Measurements from ENCODE around the gene CHD5. TPM values are rescaled to one million over a fixed set of nuclear protein-coding genes. Genes with fewer than 3 reads are reported as not detected.

The CHD5 gene
- total RNA-seq, 1 donor from 2014 or later = 4.9 TPM

GRCh38 chr1:6117624-6118023 lies 62.5 kb downstream of the CHD5 start:
- no peaks in the 10 kb centered on the region for H3K4me1 Mint-ChIP-seq
- peaks cover 9% of the 10 kb centered on the region for H3K27me3 Mint-ChIP-seq (ENCODE audit: low read depth)
- peaks cover 21% of the 10 kb centered on the region for H3K9me3 Mint-ChIP-seq
- H3K36me3 Mint-ChIP-seq = peaks cover 1% of the 10 kb centered on the region
- H3K4me3 Mint-ChIP-seq = no peak overlapping the region
- H3K27ac Mint-ChIP-seq = no peak overlapping the region
- DNase-seq (ENCODE audit: low spot score in 2 of 2, unreplicated experiment in 2 of 2) = no peak
- TF ChIP-seq, protein P1, sequence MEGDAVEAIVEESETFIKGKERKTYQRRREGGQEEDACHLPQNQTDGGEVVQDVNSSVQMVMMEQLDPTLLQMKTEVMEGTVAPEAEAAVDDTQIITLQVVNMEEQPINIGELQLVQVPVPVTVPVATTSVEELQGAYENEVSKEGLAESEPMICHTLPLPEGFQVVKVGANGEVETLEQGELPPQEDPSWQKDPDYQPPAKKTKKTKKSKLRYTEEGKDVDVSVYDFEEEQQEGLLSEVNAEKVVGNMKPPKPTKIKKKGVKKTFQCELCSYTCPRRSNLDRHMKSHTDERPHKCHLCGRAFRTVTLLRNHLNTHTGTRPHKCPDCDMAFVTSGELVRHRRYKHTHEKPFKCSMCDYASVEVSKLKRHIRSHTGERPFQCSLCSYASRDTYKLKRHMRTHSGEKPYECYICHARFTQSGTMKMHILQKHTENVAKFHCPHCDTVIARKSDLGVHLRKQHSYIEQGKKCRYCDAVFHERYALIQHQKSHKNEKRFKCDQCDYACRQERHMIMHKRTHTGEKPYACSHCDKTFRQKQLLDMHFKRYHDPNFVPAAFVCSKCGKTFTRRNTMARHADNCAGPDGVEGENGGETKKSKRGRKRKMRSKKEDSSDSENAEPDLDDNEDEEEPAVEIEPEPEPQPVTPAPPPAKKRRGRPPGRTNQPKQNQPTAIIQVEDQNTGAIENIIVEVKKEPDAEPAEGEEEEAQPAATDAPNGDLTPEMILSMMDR (IDR thresholded peaks at IDR 0.05; ENCODE audit: unreplicated experiment) = no peak

- no peak overlapping the region for H3K4me3 Mint-ChIP-seq
- H3K27ac Mint-ChIP-seq = no peak overlapping the region
- peaks cover 13% of the 10 kb centered on the region for H3K27me3 Mint-ChIP-seq (ENCODE audit: low read depth)
These were observed 63.1 kb downstream of the CHD5 start for GRCh38 chr1:6117064-6117463.

DNA sequence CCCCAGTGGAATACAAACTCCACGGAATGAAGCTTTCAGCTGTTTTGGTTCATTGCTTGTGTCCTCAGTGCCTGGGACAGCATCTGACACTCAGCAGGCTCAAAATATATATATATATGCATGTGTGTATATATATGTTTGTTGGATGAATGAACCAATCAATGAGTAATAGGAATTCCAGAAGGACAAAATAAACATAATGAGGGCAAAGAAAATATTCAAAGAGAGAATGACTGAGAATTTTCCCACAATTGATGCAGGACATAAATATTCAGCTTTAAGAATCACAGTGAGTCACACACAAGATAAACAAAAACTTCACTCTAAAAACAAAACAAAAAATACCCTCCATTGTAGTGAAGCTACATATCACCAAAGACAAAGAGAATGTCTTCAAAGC lies 64.0 kb downstream of the CHD5 start:
- TF ChIP-seq, protein P1 (IDR thresholded peaks at IDR 0.05; ENCODE audit: unreplicated experiment) = no peak
- H3K9me3 Mint-ChIP-seq = peaks cover 21% of the 10 kb centered on the region
- H3K4me1 Mint-ChIP-seq = no peaks in the 10 kb centered on the region
- no peak for DNase-seq (ENCODE audit: low spot score in 2 of 2, unreplicated experiment in 2 of 2)
- H3K36me3 Mint-ChIP-seq = peaks cover 1% of the 10 kb centered on the region
- peaks cover 14% of the 10 kb centered on the region for H3K27me3 Mint-ChIP-seq (ENCODE audit: low read depth)
- no peak overlapping the region for H3K27ac Mint-ChIP-seq
- no peak overlapping the region for H3K4me3 Mint-ChIP-seq

More at GRCh38 chr1:6117064-6117463, 63.1 kb downstream of the CHD5 start:
- no peaks in the 10 kb centered on the region for H3K4me1 Mint-ChIP-seq
- no peak for DNase-seq (ENCODE audit: low spot score in 2 of 2, unreplicated experiment in 2 of 2)
- TF ChIP-seq, protein P1 (IDR thresholded peaks at IDR 0.05; ENCODE audit: unreplicated experiment) = no peak
- H3K9me3 Mint-ChIP-seq = peaks cover 21% of the 10 kb centered on the region
- peaks cover 1% of the 10 kb centered on the region for H3K36me3 Mint-ChIP-seq

DNA sequence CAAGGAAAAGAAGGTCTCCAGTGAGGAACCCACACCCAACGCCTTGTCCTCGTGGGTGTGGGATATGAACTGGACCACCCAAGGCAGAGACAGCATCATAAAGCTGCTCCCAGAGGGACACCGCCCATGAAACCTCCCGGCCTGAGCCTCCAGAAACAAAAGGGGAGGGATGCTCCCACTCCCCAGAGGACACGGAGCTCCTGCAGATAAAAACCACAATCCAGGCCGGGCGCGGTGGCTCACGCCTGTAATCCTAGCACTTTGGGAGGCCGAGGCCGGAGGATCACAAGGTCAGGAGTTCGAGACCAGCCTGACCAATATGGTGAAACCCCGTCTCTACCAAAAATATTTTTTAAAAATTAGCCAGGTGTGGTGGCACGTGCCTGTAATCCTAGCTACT lies 66.4 kb downstream of the CHD5 start:
- no peak overlapping the region for H3K4me3 Mint-ChIP-seq
- peaks cover 30% of the 10 kb centered on the region for H3K27me3 Mint-ChIP-seq (ENCODE audit: low read depth)
- no peak for DNase-seq (ENCODE audit: low spot score in 2 of 2, unreplicated experiment in 2 of 2)
- peaks cover 1% of the 10 kb centered on the region for H3K36me3 Mint-ChIP-seq
- TF ChIP-seq, protein P1 (IDR thresholded peaks at IDR 0.05; ENCODE audit: unreplicated experiment) = no peak
- no peak overlapping the region for H3K27ac Mint-ChIP-seq
- H3K4me1 Mint-ChIP-seq = no peaks in the 10 kb centered on the region
- peaks cover 21% of the 10 kb centered on the region for H3K9me3 Mint-ChIP-seq

DNA sequence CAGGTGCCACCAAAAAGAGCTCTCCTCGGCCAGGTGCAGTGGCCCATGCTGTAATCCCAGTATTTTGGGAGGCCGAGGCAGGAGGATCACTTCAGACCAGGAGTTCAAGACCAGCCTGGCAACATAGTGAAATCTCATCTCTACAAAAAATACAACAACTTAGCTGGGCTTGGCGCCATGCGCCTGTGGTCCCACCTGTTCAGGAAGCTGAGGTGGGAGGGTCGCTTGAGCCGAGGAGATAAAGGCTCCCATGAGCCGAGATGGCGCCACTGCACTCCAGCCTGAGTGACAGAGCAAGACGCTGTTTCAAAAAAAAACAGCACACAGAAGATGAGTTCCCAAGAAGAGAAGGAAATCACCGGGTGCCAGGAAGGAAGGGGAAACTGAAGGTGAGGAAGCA lies 67.0 kb downstream of the CHD5 start:
- peaks cover 34% of the 10 kb centered on the region for H3K27me3 Mint-ChIP-seq (ENCODE audit: low read depth)
- no peak overlapping the region for H3K27ac Mint-ChIP-seq
- no peaks in the 10 kb centered on the region for H3K36me3 Mint-ChIP-seq
- TF ChIP-seq, protein P1 (IDR thresholded peaks at IDR 0.05; ENCODE audit: unreplicated experiment) = no peak
- no peaks in the 10 kb centered on the region for H3K4me1 Mint-ChIP-seq
- H3K9me3 Mint-ChIP-seq = peaks cover 21% of the 10 kb centered on the region
- no peak overlapping the region for H3K4me3 Mint-ChIP-seq
- DNase-seq (ENCODE audit: low spot score in 2 of 2, unreplicated experiment in 2 of 2) = no peak

DNA sequence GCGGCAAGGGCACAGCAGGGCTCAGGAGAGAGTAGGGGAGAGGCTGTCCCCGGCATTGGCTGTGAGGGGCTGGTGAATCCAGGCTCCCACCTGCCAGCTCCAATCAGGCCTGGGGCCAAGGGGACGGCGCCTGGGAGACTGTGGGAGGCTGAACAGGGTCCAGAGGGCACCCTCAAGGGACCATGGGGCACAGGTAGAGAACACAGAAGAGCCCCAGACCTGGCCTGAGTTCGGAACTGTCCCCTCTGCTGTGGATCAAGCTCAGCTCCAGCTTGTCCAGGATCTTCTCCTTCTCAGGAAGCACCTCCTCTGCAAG lies 67.5 kb downstream of the CHD5 start:
- no peak for DNase-seq (ENCODE audit: low spot score in 2 of 2, unreplicated experiment in 2 of 2)
- Mint-ChIP-seq H3K27ac (no peak overlapping the region), H3K9me3 (peaks cover 19% of the 10 kb centered on the region), H3K27me3 (ENCODE audit: low read depth) (peaks cover 34% of the 10 kb centered on the region), H3K36me3 (no peaks in the 10 kb centered on the region), H3K4me3 (no peak overlapping the region), H3K4me1 (no peaks in the 10 kb centered on the region)
- TF ChIP-seq, protein P1 (IDR thresholded peaks at IDR 0.05; ENCODE audit: unreplicated experiment) = no peak

Data from mesothelial cell of epicardium (in vitro differentiated cells).